MCF 10A (cell line): Measurements from ENCODE around the gene ZP4. TPM values are rescaled to one million over a fixed set of nuclear protein-coding genes. Genes with fewer than 3 reads are reported as not detected.

Experiments used
- BruUV-seq: library from RNA; stranded (reverse); fragments of 400-500 nt; replicated peaks from 2 replicates; lab custom pipeline; 2021; lab: Mats Ljungman, UMichigan
- CTCF ChIA-PET: fragments of 300-600 bp; sonication (Branson Sonifier 250); formaldehyde crosslinking; extraction: SDS; loops from one replicate; lab custom pipeline; 2021; ENCODE audit warnings: antibody characterized with exemption, inconsistent platforms; lab: Yijun Ruan, JAX
- POLR2A ChIA-PET: fragments of 300-600, 350-650 bp; sonication (Branson Sonifier 250); formaldehyde crosslinking; extraction: SDS; loops from one replicate; lab custom pipeline; 2020; ENCODE audit warnings: antibody characterized with exemption, inconsistent platforms; lab: Yijun Ruan, JAX
- DNase-seq: peaks from one replicate; pipeline ENCODE4 v3.0.0-alpha.2; 2018; ENCODE audit not compliant: unreplicated experiment
- H3K27ac Mint-ChIP-seq: one replicate; pipeline ENCODE4 v1.8.0; 2022; ENCODE audit warnings: mild to moderate bottlenecking, low read depth, mixed read lengths; ENCODE audit not compliant: unreplicated experiment
- H3K27me3 Mint-ChIP-seq: one replicate; pipeline ENCODE4 v1.8.0; 2022; ENCODE audit warnings: mixed read lengths; ENCODE audit not compliant: insufficient read depth, unreplicated experiment
- H3K36me3 Mint-ChIP-seq: one replicate; pipeline ENCODE4 v1.8.0; 2022; ENCODE audit warnings: mild to moderate bottlenecking, moderate library complexity, mixed read lengths; ENCODE audit not compliant: insufficient read depth, unreplicated experiment
- H3K4me1 Mint-ChIP-seq: one replicate; pipeline ENCODE4 v1.8.0; 2022; ENCODE audit warnings: mixed read lengths; ENCODE audit not compliant: insufficient read depth, unreplicated experiment
- H3K4me3 Mint-ChIP-seq: one replicate; pipeline ENCODE4 v1.8.0; 2022; ENCODE audit warnings: mild to moderate bottlenecking, moderate library complexity, mixed read lengths; ENCODE audit not compliant: unreplicated experiment
- H3K9me3 Mint-ChIP-seq: one replicate; pipeline ENCODE4 v1.8.0; 2022; ENCODE audit warnings: mixed read lengths; ENCODE audit not compliant: unreplicated experiment
- intact Hi-C: fragments of 100-400 bp; cut with micrococcal nuclease; formaldehyde crosslinking; loops from 2 replicates; pipeline ENCODE4 v1.14.1; 2022
- total RNA-seq: library from RNA; stranded (reverse); gene quantifications from 2 replicates; pipeline ENCODE4 v1.2.3, GENCODE V29; 2022
- TF ChIP-seq, protein P1 (sequence below): fragments of 200-600 bp; IDR thresholded peaks from one replicate; pipeline ENCODE4 v1.8.0; 2022; ENCODE audit warnings: antibody characterized with exemption, mild to moderate bottlenecking; ENCODE audit not compliant: unreplicated experiment

The ZP4 gene
- total RNA-seq, 1 experiment from 2014 or later: not detected

- BruUV-seq: no TSS peak
- CTCF ChIA-PET: interaction anchor here (0.6 to 1.2 kb wide), 2 partner anchors 93 to 1715 kb away, joined by 3 read pairs; no protein-coding TSS in a partner anchor
- H3K36me3 Mint-ChIP-seq: no peaks in the 10 kb centered on the region
- peak overlapping the region; percentile 11 for H3K27ac Mint-ChIP-seq
- H3K4me1 Mint-ChIP-seq: peaks cover 8% of the 10 kb centered on the region
- peak; percentile 38 for DNase-seq
- H3K9me3 Mint-ChIP-seq: no peaks in the 10 kb centered on the region
- TF ChIP-seq, protein P1, sequence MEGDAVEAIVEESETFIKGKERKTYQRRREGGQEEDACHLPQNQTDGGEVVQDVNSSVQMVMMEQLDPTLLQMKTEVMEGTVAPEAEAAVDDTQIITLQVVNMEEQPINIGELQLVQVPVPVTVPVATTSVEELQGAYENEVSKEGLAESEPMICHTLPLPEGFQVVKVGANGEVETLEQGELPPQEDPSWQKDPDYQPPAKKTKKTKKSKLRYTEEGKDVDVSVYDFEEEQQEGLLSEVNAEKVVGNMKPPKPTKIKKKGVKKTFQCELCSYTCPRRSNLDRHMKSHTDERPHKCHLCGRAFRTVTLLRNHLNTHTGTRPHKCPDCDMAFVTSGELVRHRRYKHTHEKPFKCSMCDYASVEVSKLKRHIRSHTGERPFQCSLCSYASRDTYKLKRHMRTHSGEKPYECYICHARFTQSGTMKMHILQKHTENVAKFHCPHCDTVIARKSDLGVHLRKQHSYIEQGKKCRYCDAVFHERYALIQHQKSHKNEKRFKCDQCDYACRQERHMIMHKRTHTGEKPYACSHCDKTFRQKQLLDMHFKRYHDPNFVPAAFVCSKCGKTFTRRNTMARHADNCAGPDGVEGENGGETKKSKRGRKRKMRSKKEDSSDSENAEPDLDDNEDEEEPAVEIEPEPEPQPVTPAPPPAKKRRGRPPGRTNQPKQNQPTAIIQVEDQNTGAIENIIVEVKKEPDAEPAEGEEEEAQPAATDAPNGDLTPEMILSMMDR: no peak
- no peaks in the 10 kb centered on the region for H3K27me3 Mint-ChIP-seq
- no peak overlapping the region for H3K4me3 Mint-ChIP-seq
- intact Hi-C loops: no loop called here
- POLR2A ChIA-PET: no interaction called here
Measured at GRCh38 chr1:237888143-237888542, 2.6 kb downstream of the ZP4 start.

DNA sequence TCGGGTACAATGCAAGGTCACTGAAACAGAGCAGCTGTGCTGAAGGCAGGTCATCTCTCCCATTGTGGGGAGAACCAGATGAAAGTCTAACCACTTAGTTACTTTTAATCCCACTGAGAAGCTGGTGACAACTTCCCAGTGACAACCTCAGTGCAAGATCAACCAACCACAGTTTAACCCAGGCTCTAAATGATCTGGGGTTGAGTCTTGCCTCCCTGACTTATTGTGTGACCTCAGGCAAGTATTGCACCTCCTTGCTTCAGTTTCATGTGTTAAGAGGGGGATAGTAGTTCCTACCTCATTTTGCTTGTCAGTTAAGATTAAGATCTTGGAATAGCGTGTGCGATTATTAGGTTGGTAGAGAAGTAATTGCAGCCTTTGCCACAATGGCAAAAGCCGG lies 3.2 kb downstream of the ZP4 start:
- no peak for DNase-seq
- H3K9me3 Mint-ChIP-seq: no peaks in the 10 kb centered on the region
- intact Hi-C loops: no loop called here
- peaks cover 8% of the 10 kb centered on the region for H3K4me1 Mint-ChIP-seq
- no peaks in the 10 kb centered on the region for H3K27me3 Mint-ChIP-seq
- H3K4me3 Mint-ChIP-seq: no peak overlapping the region
- H3K27ac Mint-ChIP-seq: no peak overlapping the region
- TF ChIP-seq, protein P1: no peak
- no TSS peak for BruUV-seq
- ChIA-PET POLR2A (no interaction called here), CTCF (interaction anchor here (0.6 to 5.1 kb wide), 6 partner anchors 13 to 1716 kb away, joined by 3 to 31 read pairs (median 3); no protein-coding TSS in a partner anchor)
- no peaks in the 10 kb centered on the region for H3K36me3 Mint-ChIP-seq

DNA sequence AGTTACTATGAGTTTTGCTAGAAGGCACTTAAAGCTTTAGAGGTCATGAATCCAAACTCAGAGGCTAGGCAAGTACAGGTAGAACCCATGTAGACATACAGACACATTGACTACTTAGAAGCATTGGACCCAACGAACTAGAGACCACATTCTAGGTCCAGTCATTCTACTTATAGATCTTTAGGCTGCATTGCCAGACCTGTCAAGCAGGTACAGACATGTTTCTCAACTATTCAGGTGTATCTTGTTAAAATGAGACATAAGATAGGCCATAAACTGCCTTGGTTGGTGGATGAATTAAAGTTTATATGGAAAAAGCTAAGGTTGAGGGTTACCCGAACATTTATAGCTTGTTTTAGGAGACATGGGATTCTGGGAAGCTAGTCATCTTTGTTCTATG lies 6.5 kb downstream of the ZP4 start:
- H3K36me3 Mint-ChIP-seq: no peaks in the 10 kb centered on the region
- H3K27ac Mint-ChIP-seq: no peak overlapping the region
- TF ChIP-seq, protein P1: no peak
- H3K9me3 Mint-ChIP-seq: no peaks in the 10 kb centered on the region
- peaks cover 7% of the 10 kb centered on the region for H3K4me1 Mint-ChIP-seq
- intact Hi-C loops: no loop called here
- POLR2A ChIA-PET: interaction anchor here (0.6 kb wide), 1 partner anchor 13 kb away, joined by 3 read pairs; no protein-coding TSS in a partner anchor
- CTCF ChIA-PET: interaction anchor here (0.5 to 5.1 kb wide), 7 partner anchors 8 to 499 kb away, joined by 3 to 31 read pairs (median 3); no protein-coding TSS in a partner anchor
- no TSS peak for BruUV-seq
- no peaks in the 10 kb centered on the region for H3K27me3 Mint-ChIP-seq
- no peak for DNase-seq
- H3K4me3 Mint-ChIP-seq: no peak overlapping the region

DNA sequence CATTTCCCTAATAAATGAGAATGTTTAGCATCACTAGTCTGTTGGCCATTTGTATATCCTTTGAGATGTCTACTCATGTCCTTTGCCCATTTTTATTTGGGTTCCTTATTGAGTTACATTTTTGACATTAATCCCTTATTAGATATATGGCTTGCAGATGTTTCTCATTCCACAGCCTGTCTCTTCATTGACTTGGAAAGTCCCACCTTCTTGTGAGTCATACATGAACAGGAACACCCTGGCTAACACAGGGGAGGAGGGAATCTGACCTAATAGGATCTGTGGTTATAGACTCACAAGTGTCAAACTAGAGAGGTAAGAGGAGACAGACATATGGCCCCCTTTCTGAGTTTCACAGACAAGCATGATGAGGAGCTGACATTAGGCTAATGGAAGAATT lies 11.5 kb downstream of the ZP4 start:
- TF ChIP-seq, protein P1: no peak
- peak; percentile 93 for DNase-seq
- H3K4me3 Mint-ChIP-seq: no peak overlapping the region
- H3K9me3 Mint-ChIP-seq: no peaks in the 10 kb centered on the region
- ChIA-PET CTCF (interaction anchor here (0.7 to 11.2 kb wide), 8 partner anchors 8 to 1046 kb away, joined by 3 to 139 read pairs (median 3); no protein-coding TSS in a partner anchor), POLR2A (interaction anchor here (0.7 to 1.7 kb wide), 6 partner anchors 10 to 1088 kb away, joined by 3 to 5 read pairs (median 4); no protein-coding TSS in a partner anchor)
- H3K27ac Mint-ChIP-seq: peak overlapping the region; percentile 53
- no TSS peak for BruUV-seq
- peaks cover 18% of the 10 kb centered on the region for H3K4me1 Mint-ChIP-seq
- no peaks in the 10 kb centered on the region for H3K36me3 Mint-ChIP-seq
- no peaks in the 10 kb centered on the region for H3K27me3 Mint-ChIP-seq
- intact Hi-C loops: no loop called here
